ENCODE measurements around the gene SUGCT.

SUGCT gene

DNA sequence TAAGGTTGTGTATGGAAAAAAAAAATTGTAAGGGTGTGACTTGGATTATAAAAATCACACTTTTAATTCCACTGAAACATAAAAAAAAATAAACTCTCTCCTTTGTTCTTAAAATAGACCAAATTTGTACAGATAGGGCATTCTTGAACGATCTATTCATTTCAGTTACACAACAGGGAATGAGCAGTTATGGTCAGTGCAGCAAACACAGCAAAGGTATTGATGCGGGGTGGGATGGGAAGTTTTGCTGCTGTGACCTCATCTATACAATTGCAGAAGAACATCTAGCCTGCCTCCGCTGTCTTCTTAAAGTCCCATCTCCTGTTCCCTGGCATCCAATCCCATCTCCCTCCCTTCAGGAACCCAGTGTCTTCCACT is 580.2 kb downstream of the SUGCT start:
- no peak for DNase-seq (ENCODE audit: low read depth in 2 of 2)

DNA sequence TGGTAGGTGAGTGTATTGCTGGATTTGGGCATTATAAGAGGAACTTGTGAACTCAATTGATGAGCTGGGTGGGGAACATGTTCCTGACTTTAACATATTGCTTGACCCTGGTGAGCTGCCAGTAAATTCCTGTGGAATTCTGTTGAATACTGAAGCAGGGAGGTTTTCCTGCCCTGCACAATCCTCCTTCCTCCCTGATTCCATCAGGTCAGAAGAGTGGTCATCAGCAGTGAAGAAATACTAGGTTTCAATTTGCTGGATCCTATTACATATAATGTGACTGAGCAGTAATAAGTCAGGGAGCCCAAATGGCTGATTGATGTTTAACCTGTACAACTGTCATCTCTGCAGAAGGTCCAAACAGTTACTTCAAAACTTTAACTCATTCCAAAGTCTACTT is 581.2 kb downstream of the SUGCT start:
- DNase-seq (ENCODE audit: low read depth in 2 of 2), result no peak

DNA sequence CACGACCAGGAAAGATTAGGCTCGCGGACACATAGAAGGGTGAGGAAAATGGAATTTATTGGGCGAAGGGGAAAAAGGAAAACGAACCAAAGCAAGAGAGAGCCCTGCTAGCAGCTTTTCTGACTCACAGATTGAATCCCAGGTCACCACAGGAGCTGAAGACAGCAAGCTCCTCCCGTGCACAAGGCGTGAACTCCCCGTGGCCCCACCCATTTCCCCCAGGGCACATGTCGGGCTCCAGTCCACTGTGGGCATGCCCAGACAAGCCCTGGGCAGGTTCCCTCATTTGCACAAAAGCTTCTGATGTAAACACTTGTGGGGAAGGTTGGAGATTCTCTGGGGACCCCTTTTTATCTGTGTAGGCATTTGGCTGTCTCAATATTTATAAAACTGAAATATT is 582.4 kb downstream of the SUGCT start:
- DNase-seq (ENCODE audit: low read depth in 2 of 2), result no peak

DNA sequence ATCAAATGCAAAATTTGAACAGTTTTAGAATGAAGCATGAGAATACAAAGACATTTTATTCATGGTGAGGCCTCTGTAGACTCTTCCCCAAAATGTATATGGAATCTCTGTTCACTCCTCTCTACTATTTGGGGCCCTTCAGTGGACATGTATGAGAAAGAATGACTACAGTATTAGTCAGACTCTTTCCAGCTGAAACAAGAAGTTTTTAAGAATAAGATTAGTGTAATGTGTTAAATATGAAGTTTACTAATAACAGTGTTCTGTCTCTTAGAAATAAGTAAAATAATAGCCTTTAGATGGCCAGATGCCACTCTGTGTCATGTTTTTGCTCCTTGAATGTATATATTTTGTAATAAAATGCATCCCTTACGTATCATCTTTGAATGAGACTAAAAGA is 585.6 kb downstream of the SUGCT start:
- no peak for DNase-seq (ENCODE audit: low read depth in 2 of 2)

DNA sequence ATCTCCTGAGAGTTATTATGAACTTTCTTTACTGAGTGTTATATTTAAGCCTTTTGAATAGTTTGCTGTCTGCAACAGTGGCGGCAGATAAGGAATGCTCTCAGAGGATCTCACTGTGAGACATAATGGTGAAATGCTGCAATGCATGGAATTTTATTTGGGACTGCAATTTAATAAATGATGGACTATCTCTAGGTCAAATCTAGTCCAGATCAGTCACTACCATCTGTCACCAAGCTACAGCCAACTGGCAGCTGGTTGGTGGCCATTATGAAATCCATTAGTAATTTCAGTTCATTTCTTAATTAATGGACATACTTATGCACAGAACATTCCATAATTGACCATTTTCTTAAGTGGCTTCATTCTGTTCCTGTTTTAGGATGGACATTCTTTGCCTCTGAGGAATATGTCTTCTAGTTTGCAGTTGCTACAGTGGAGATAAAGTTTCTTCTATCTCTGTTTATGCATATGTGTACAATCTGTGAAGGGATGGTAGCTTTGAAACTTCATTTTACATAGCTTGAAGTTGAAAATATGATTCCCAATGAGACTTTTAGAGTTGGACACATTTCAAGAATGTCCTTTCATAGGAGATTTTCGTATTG is 586.6 kb downstream of the SUGCT start:
- no peak for DNase-seq (ENCODE audit: low read depth in 2 of 2)

DNA sequence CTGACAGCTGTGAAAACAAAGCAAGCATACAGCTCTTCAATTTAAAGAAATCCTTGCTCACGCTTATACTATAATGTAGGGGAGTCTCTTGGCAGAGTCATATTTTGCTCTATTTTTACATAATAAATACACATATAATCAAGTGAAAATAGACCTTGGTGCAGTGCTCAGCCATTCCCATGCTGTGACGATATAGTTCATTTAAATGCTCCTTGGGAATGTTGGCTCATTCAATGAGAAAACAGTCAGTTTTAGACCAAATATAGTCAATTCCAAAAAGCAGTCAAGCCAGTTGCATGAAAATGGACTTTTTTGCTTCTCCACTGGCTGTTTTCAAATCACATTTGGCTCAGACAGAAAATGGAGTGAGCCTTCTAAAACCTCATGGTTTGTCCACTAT is 587.4 kb downstream of the SUGCT start:
- DNase-seq (ENCODE audit: low read depth in 2 of 2), result no peak

DNA sequence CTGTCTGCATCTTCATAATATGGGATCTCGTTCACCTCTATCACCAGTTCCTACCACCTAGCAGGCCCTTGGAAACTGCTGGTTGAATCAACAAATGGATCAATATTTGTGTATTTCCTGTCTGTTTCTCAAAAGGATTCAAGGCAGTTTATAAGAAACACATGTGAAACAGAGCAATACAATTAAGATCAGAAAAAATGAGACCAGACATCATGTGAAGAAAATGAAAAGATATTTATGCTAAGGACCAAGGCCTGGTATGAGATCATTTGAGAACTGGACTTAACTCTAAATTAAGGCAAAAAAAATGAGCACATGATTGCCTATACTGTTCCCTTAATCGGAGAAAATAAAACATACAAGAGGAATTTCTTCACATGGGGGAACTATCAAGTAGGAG is 589.0 kb downstream of the SUGCT start:
- no peak for DNase-seq (ENCODE audit: low read depth in 2 of 2)

DNA sequence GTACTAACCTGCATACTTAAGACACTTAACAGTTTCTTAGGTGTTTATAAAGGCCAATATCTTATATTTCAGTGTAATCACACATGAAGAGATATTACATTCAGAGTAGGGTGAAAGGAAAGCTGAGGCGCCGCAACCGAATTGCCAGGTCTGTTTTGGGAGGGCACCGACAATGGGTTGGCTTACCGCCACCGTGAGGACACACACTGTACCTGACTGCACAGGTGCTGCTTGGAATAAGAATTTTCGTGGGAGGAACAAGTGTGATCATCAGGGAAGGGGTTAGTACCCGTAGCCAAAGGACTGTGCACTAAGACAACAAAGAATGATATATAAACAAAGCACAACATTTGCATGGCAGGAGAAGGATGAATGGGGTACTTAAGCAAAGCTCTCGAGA is 591.8 kb downstream of the SUGCT start:
- DNase-seq (ENCODE audit: low read depth in 2 of 2), result no peak

DNA sequence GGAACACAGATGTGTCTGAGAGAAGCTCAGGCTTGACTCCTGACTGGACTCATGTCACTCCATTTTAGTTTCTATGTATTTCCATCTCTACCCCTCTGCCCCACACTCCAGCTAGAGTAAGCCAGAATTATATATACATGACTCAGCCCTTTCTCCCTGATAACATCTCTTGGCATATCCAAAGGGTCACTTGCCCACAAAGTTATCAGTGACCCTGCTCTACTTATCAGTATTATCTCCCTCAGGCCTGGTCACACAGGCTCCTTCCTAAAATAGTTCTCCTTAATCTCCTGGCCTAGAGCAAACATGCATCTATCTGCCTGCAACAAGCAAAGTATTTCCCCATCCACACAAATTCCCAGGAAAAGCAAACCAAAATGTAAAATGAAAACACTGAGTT is 598.3 kb downstream of the SUGCT start:
- DNase-seq (ENCODE audit: low read depth in 2 of 2), result no peak

DNA sequence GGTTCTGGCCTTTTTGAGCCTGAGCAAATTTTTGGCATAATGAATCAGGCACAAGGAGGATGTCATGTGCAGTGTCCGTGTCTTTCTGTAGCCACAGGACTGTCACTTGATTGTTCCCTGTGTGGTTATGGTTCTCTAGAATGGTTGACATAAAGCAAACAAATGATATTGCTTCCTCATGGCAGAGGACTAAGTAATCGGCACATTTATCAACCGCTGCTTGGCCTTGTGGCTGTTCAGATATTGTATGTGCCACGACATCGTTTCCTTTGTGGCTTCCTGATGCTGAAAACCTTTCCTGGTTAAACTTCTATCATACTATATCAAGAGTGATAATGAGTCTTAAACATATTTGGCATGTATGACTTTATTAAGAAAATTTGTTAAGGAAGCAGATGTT is 598.8 kb downstream of the SUGCT start:
- no peak for DNase-seq (ENCODE audit: low read depth in 2 of 2)

DNA sequence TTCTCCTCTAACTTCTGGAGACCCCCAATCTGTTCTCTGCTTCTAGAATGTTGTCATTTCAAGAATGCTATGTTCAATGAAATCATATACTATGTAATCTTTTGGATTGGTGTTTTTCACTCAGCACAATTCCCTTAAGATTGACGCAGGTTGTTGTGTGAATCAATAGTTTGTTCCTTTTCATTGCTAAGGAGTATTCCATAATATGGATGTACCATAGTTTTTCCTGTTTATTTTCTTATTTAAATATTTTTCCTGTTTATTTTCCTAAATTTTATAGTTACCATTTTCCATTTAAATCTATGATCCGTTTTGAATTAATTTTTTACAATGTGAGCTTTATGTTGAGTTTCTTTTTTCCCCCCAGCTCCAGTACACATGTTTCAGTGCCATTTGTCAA is 604.5 kb downstream of the SUGCT start:
- no peak for DNase-seq (ENCODE audit: low read depth in 2 of 2)

DNA sequence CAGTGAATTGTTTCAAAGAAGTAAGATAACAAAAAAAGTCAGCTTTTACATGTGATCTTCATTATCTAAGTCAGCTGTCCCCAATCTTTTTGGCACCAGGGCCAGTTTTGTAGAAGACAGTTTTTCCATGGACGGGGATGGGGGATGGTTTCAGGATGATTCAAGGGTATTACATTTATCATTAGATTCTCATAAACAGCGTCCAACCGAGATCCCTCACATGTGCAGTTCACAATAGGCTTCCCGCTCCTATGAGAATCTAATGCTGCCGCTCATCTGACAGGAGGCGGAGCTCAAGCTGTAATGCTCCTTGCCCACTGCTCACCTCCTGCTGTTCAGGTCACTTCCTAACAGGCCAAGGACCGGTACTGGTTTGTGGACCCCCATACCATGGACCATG is 607.5 kb downstream of the SUGCT start:
- no peak for DNase-seq (ENCODE audit: low read depth in 2 of 2)

DNA sequence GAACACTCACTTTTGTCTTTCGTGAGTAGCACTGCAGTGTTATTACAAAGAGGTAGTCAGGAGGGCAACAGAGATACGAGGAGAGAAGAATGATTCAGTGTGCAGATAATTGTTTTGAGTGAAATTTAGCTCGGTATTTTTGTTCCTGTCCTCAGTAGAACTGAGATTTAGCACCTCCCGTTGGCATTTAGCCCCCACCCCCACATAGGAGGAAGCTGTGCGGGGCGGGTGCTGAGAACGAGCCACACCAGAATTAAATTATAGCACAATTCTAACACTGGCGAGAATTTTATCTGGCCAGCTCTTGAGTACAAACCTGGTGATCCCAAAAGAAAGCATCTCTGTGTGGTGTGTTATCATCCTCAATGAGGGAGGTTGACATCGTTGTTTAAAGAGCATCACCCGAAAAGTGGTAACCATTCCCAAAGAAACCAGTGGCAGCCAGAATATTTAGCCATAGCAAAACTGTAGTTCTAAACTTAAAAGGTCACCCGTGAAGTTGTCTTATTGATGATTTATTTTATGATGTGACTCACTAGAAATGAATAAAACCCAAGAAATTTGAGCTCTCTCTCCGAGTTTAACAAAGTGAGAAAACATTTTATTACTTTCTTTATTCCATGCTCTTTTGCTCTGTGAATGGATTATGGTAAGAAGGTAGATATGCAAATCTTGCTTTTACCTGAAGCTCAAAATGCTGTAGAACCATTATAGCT is 612.2 kb downstream of the SUGCT start:
- no peak for DNase-seq (ENCODE audit: low read depth in 2 of 2)

DNA sequence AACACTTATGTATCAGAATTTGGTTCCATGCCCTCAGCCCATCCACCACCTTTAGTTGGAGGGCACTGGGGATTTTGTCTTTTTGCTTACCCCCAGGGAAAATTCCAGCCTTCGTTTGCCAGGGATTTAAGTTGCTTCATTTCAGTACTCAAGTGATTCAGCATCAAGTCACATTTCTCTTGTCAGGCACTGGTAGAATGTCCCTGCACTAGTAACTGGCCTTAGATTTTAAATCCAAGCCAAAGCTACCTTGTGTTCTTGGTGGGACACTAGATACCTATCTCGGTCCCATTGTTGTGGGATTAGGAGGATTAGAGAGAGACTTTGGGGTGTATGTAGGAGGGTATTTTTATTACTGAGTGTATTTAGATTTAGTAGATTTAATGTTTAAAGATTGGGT is 613.1 kb downstream of the SUGCT start:
- DNase-seq (ENCODE audit: low read depth in 2 of 2), result no peak

DNA sequence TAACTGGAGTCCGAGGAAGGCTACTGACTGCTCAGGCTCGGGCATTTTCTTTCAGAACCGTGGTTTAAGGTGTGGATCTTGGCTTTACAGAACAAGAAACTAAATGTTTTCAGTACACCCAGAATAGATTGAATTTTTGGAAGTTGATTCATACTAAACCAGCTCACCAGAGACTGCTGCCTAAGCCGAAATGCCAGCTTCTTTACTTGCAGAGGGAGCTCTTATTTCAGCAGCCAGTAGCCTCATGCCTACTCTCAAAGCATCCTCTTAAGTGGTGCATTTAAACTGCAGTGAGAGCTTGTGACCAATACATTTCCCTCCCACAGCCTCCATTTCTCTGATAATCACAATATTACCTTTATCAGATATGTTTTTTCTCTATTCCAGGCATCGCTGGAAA is 615.1 kb downstream of the SUGCT start:
- no peak for DNase-seq (ENCODE audit: low read depth in 2 of 2)

DNA sequence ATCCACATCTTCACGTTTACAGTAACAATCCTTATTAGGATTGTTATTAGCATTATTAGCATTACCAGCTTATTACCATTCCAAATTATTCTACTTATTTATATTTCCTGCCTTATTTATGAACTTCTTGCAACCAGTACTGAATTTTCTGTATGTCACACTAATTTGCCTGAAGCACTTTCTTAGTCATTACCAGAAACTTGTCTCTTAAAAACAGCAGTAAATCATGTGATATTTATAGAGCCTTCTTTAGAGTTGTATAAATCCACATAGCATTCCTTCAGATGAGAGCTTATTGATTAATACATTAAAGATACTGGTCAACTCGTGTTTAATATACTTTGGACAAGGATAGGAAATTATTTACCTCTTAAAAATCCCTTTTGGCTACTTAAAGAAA is 618.6 kb downstream of the SUGCT start:
- no peak for DNase-seq (ENCODE audit: low read depth in 2 of 2)

DNA sequence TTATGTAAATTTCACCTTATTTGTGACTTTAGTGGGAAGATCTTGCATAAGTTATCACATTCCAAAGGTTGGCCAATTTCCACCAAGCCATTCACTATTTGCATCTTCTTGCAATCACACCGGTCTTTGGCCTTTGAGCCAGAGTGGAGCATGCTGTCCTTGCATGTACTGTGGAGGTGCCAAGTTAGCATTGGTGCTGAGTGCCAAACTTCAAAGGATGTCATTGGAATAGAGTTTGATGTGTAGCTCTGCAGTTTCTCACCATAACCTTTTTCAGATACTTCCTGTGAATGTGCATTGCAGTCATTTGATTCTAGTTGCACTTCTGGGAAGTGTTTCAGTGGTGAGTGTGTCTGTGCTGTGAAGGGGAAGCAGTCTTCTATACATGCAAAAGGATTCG is 620.6 kb downstream of the SUGCT start:
- no peak for DNase-seq (ENCODE audit: low read depth in 2 of 2)

DNA sequence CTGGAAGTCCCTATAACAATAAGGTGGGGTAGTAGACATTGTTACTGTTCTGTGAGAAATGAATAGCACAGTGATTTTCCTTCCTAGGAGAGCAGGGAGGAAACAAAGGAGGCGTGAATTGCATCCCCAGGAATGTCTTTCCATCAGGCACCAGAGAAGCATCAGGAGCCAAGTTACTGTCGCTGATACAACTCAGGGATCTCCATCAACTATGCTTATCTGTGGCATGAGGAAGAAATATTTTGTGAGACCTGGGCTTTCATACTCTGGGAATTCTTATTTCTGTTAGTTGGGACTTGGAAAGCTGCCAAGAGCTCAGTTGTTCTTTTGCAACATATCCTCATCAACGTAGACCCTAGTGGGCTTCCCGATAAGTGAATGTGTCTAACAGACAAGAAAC is 622.3 kb downstream of the SUGCT start:
- DNase-seq (ENCODE audit: low read depth in 2 of 2), result no peak

DNA sequence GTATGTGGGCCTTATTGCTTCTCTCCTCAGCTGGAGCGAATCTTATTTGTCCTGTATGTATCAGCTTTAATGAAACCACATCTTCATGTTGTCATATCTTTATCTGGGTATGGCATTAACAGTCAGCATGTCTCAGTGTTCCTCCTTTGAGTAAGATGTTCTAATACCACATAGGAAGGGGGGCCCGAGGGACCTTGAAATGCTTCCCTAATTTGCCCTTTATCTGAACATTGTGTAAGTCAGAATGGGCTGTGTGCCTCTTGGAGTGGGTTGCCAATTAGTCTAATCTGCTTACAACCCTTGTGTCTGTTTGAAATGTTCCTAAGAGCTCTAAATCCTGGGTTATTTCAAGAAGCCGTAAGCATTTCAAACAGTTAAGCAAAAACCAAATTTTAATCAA is 623.8 kb downstream of the SUGCT start:
- DNase-seq (ENCODE audit: low read depth in 2 of 2), result no peak

DNA sequence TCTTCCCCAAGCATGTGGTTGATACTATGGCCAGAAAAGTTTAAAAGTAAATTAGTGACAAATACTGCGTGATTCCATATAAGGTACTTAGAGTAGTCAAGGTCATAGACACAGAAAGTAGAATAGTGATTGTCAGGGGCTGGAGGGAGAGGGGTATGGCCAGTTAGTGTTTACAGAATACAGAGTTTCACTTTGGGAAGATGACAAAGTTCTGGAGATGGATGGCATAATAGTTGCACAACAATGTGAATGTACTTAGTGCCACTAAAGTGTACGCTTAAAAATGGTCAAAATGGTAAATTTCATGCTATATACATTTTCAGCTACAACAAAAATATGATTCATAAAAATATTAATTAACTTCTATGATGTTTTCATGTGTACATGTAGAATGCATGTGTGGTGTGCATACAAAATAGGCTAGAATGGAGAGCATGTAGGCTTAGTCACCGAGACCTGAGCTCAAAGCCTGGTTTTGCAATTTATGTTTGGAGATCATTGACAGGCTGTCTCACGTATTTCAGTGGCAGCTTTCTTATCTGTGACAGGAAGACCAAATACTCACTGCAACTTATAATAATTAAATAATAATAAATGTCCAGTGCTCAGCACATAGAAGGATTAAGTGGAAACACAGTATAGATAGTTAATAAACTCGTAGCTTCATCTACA is 625.6 kb downstream of the SUGCT start:
- no peak for DNase-seq (ENCODE audit: low read depth in 2 of 2)

DNA sequence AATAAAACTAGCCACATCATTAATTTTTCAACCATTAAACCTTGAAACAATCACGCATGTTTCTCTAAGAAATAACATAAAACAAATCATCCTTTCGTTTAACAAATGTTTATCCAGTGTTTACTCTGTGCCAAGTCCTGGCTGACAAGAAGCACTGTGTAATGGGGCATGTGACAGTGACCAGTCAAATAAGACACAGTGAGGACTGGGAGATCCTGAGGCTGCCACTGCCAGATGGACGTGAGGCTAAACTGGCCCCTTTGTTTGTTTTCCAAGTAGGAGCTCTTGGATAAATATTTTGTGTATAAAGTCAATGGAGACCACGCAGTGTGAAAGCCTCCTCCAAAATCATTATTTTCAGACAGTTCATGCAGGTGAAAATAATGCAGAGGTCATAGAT is 626.2 kb downstream of the SUGCT start:
- DNase-seq (ENCODE audit: low read depth in 2 of 2), result no peak

DNA sequence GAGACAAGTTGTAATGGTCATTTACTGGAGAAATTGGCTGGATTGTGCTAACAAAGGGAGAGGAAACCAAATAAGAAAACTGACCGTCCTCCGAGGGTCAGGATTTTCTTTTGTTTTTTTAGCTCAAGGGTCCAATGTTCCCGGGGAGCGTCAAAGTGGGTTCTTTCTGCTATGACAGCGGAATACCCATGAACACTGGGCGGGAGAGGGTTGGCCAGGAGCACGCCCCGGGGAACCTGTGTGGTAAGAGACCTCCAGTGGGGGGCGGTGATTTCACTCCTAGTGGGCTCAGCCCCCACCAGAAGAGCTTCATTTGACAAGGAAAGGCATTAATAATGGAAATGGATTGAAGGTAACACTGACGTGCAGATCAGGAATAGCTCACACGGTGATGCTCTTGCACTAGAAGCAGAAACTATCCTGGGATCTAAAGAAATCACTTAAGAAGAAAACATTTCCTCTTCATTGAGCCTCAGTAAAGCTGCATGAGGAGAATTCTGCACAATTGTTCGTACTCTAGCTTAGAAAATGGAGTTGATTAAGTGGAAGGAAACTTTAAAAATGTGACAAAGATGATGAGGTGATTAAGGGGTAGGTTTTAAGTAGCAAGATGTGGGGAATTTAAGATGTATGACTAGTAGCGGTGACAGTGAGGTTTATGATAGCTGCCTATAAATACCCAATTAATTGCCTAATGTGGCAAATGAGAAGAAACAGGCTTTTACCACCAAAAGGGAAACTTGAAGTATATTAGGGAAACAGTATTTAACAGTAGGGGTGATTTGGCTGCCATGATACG is 627.2 kb downstream of the SUGCT start:
- no peak for DNase-seq (ENCODE audit: low read depth in 2 of 2)

Data from activated CD4-positive, alpha-beta T cell treated with anti-CD3 and anti-CD28 coated beads for 24 hours (primary cell).